Ascending aorta (tissue), 2 donors: Measurements from ENCODE around the gene SEC24A. TPM values are rescaled to one million over a fixed set of nuclear protein-coding genes. Genes with fewer than 3 reads are reported as not detected.

ENCODE experiments used
- DNase-seq, 2 donors: peaks; one replicate each; pipeline ENCODE4 v3.0.0-alpha.2; 2019; ENCODE audit warnings: low spot score in 2 of 2
- H3K27ac ChIP-seq, 2 donors: fragments of 200-600 bp; sonication (generic); one replicate each; pipeline ENCODE4 v1.5.1; 2016 to 2017; ENCODE audit warnings: mild to moderate bottlenecking in 1 of 2
- H3K27me3 ChIP-seq: fragments of 200-600 bp; sonication (generic); one replicate; pipeline ENCODE4 v1.5.1; 2017
- H3K36me3 ChIP-seq, 2 donors: fragments of 200-600 bp; sonication (generic); one replicate each; pipeline ENCODE4 v1.5.1; 2016
- H3K4me1 ChIP-seq, 2 donors: fragments of 200-600 bp; sonication (generic); one replicate each; pipeline ENCODE4 v1.5.1; 2016 to 2017; ENCODE audit warnings: mild to moderate bottlenecking in 1 of 2
- H3K4me3 ChIP-seq, 2 donors: fragments of 200-600 bp; sonication (generic); one replicate each; pipeline ENCODE4 v1.5.1; 2016 to 2017; ENCODE audit warnings: mild to moderate bottlenecking in 1 of 2
- H3K9me3 ChIP-seq, 2 donors: fragments of 200-600 bp; sonication (generic); one replicate each; pipeline ENCODE4 v1.5.1; 2016
- intact Hi-C: fragments of 100-400 bp; cut with DNase I; formaldehyde crosslinking; loops from one replicate; pipeline ENCODE4 v1.15.1; 2023
- total RNA-seq: library from RNA; depleted of rRNA; stranded (reverse); fragments of >200 nt; gene quantifications from one replicate; pipeline ENCODE4 v1.1.0, GENCODE V29; 2016
- TF ChIP-seq, protein P1 (sequence below), 3 experiments: fragments of 200-600 bp in 2 of 3; fragments of 450-650 bp in 1 of 3; sonication (generic) in 2 of 3; IDR thresholded peaks; one replicate each; pipeline ENCODE4 v1.5.1; 2016 to 2019; ENCODE audit warnings: antibody characterized with exemption in 3 of 3, mild to moderate bottlenecking in 1 of 3, moderate library complexity in 1 of 3

SEC24A gene
- total RNA-seq, 1 donor from 2014 or later, result 21.2 TPM

DNA sequence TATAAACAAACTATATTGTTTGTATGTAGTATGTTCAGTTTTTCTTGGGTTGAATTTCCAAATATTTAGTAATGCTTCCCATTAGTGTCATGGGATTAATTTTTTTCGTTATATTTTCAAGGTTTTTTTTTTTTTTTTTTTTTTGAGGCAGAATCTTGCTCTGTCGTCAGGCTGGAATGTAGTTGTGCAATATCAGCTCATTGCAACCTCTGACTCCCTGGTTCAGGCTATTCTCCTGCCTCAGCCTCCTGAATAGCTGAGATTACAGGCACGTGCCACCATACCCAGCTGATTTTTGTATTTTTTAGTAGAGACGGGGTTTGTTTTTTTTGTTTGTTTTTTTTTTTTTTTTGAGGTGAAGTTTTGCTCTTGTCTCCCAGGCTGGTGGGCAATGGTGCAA, 120.6 kb downstream of the SEC24A start:
- intact Hi-C loops, result no loop called here
- Histone ChIP-seq H3K27me3 (no peaks in the 10 kb centered on the region), H3K4me1 (no peaks in the 10 kb centered on the region), H3K36me3 (peaks cover 90 to 99% of the 10 kb centered on the region in 2 donors), H3K4me3 (no peak overlapping the region), H3K27ac (no peak overlapping the region), H3K9me3 (no peaks in the 10 kb centered on the region)
- TF ChIP-seq, protein P1, sequence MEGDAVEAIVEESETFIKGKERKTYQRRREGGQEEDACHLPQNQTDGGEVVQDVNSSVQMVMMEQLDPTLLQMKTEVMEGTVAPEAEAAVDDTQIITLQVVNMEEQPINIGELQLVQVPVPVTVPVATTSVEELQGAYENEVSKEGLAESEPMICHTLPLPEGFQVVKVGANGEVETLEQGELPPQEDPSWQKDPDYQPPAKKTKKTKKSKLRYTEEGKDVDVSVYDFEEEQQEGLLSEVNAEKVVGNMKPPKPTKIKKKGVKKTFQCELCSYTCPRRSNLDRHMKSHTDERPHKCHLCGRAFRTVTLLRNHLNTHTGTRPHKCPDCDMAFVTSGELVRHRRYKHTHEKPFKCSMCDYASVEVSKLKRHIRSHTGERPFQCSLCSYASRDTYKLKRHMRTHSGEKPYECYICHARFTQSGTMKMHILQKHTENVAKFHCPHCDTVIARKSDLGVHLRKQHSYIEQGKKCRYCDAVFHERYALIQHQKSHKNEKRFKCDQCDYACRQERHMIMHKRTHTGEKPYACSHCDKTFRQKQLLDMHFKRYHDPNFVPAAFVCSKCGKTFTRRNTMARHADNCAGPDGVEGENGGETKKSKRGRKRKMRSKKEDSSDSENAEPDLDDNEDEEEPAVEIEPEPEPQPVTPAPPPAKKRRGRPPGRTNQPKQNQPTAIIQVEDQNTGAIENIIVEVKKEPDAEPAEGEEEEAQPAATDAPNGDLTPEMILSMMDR (IDR thresholded peaks at IDR 0.05), result no peak
- no peak for DNase-seq

DNA sequence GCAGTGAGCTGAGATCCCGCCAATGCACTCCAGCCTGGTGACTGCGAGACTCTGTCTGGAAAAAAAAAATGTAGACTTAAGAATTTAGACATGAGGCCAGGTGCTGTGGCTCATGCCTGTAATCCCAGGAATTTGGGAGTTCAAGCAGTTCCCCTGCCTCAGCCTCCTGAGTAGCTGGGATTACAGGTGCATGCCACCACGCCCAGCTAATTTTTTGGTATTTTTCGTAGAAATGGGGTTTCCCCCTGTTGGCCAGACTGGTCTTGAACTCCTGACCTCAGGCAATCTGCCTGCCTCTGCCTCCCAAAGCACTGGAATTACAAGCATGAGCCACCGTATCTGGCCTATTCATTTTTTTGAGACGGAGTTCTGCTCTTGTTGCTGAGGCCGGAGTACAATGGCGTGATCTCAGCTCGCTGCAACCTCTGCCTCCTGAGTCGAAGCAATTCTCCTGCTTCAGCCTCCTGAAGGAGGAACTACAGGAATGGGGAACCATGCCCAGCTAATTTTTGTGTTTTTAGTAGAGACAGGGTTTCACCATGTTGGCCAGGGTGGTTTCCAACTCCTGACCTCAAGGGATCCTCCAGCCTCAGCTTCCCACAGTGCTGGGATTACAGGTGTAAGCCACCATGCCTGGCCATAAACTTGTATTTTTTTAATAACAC, 124.0 kb downstream of the SEC24A start:
- intact Hi-C loops, result no loop called here
- TF ChIP-seq, protein P1 (IDR thresholded peaks at IDR 0.05), result no peak

DNA sequence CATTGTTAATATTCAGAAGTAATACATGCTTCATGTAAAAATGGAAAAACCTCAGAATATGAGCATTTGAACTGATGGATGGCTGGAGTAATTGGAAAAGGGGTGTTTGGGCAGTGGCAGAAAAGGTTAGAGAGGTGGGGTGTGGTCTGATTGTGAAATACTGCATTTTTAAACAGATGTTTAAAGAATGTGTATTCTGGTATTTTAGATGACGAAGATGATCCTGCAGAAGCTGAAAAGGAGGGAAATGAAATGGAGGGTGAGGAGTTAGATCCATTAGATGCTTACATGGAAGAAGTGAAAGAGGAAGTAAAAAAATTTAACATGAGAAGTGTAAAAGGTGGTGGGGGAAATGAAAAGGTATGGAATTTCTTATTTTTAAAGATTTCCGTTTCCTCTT, 128.8 kb downstream of the SEC24A start:
- H3K9me3 ChIP-seq, result no peaks in the 10 kb centered on the region
- TF ChIP-seq, protein P1 (IDR thresholded peaks at IDR 0.05), result no peak
- intact Hi-C loops, result no loop called here
- no peaks in the 10 kb centered on the region for H3K4me1 ChIP-seq
- H3K4me3 ChIP-seq, result no peak overlapping the region
- no peaks in the 10 kb centered on the region for H3K27me3 ChIP-seq
- peaks cover 67 to 96% of the 10 kb centered on the region in 2 donors for H3K36me3 ChIP-seq
- no peak overlapping the region for H3K27ac ChIP-seq
- DNase-seq, result no peak

More for the DNA sequence above, 124.0 kb downstream of the SEC24A start:
- Histone ChIP-seq H3K9me3 (no peaks in the 10 kb centered on the region), H3K27ac (no peak overlapping the region), H3K4me3 (no peak overlapping the region), H3K4me1 (no peaks in the 10 kb centered on the region), H3K27me3 (no peaks in the 10 kb centered on the region), H3K36me3 (peaks cover 71 to 97% of the 10 kb centered on the region in 2 donors)
- no peak for DNase-seq

Other genes with a start within 250 kb of the SEC24A start
- 6.0 TPM for gene CDKN2AIPNL, start 236.9 kb upstream of the SEC24A start, total RNA-seq
- 70.9 TPM for gene JADE2, start 123.1 kb upstream of the SEC24A start, total RNA-seq
- 11.6 TPM for gene SAR1B, start 16.0 kb upstream of the SEC24A start, total RNA-seq
- 12.6 TPM for gene CAMLG, start 89.8 kb downstream of the SEC24A start, total RNA-seq
- gene DDX46, start 110.0 kb downstream of the SEC24A start, total RNA-seq, result 84.1 TPM
- 36.5 TPM for gene C5orf24, start 197.2 kb downstream of the SEC24A start, total RNA-seq
- gene TXNDC15, start 225.6 kb downstream of the SEC24A start, total RNA-seq, result 211 TPM